H9 (cell line): ENCODE data around the gene GRM3. TPM values are rescaled to one million over a fixed set of nuclear protein-coding genes. Genes with fewer than 3 reads are reported as not detected.

Experiments
- DNase-seq: peaks from one replicate; pipeline ENCODE4 v3.0.0-alpha.2; 2017
- H2AFZ ChIP-seq: one replicate; pipeline ENCODE4 v1.6.1; 2013; ENCODE audit warnings: mild to moderate bottlenecking, low read length, control low read depth, moderate library complexity
- H2AK5ac ChIP-seq: 2 replicates; pipeline ENCODE4 v1.6.1; 2013; ENCODE audit warnings: low read length, control low read depth, mixed read lengths; ENCODE audit not compliant: insufficient read length
- H2BK120ac ChIP-seq: one replicate; pipeline ENCODE4 v1.6.1; 2013; ENCODE audit warnings: low read depth, mild to moderate bottlenecking, low read length, control low read depth, inconsistent platforms; ENCODE audit not compliant: poor library complexity, severe bottlenecking
- H2BK12ac ChIP-seq: 2 replicates; pipeline ENCODE4 v1.6.1; 2013; ENCODE audit warnings: low read length, control low read depth, mixed read lengths, low read depth; ENCODE audit not compliant: insufficient read length
- H2BK15ac ChIP-seq: 2 replicates; pipeline ENCODE4 v1.6.1; 2013; ENCODE audit warnings: low read depth, low read length, control low read depth
- H2BK20ac ChIP-seq: one replicate; pipeline ENCODE4 v1.6.1; 2013; ENCODE audit warnings: low read depth, mild to moderate bottlenecking, low read length, control low read depth, inconsistent platforms; ENCODE audit not compliant: poor library complexity, severe bottlenecking
- H2BK5ac ChIP-seq: 2 replicates; pipeline ENCODE4 v1.6.1; 2013; ENCODE audit warnings: low read length, control low read depth, mixed read lengths; ENCODE audit not compliant: insufficient read length
- H3K14ac ChIP-seq: 2 replicates; pipeline ENCODE4 v1.6.1; 2013; ENCODE audit warnings: low read length, control low read depth; ENCODE audit not compliant: insufficient read depth
- H3K18ac ChIP-seq: 2 replicates; pipeline ENCODE4 v1.6.1; 2013; ENCODE audit warnings: low read depth, mild to moderate bottlenecking, mixed read lengths, low read length, control low read depth; ENCODE audit not compliant: insufficient read length
- H3K23ac ChIP-seq: 2 replicates; pipeline ENCODE4 v1.6.1; 2013; ENCODE audit warnings: low read length, control low read depth, mixed read lengths, low read depth; ENCODE audit not compliant: insufficient read length
- H3K23me2 ChIP-seq: 2 replicates; pipeline ENCODE4 v1.6.1; 2013; ENCODE audit warnings: low read depth, mild to moderate bottlenecking, mixed read lengths, low read length, control low read depth; ENCODE audit not compliant: insufficient read length, poor library complexity, severe bottlenecking
- H3K27ac ChIP-seq: 2 replicates; pipeline ENCODE4 v1.5.1; 2013; ENCODE audit warnings: low read length, control low read depth, mixed read lengths, low read depth; ENCODE audit not compliant: insufficient read length
- H3K27me3 ChIP-seq: 2 replicates; pipeline ENCODE4 v1.6.1; 2013; ENCODE audit warnings: low read length, control low read depth, inconsistent platforms; ENCODE audit not compliant: insufficient read depth
- H3K4ac ChIP-seq: 2 replicates; pipeline ENCODE4 v1.6.1; 2013; ENCODE audit warnings: low read depth, mild to moderate bottlenecking, control low read depth, inconsistent platforms, low read length, moderate library complexity
- H3K4me1 ChIP-seq: 2 replicates; pipeline ENCODE4 v1.6.1; 2013; ENCODE audit warnings: low read length, control low read depth, inconsistent platforms; ENCODE audit not compliant: insufficient read depth
- H3K4me2 ChIP-seq: 2 replicates; pipeline ENCODE4 v1.6.1; 2013; ENCODE audit warnings: low read length, control low read depth, mixed read lengths; ENCODE audit not compliant: insufficient read length, insufficient read depth
- H3K56ac ChIP-seq: 2 replicates; pipeline ENCODE4 v1.6.1; 2013; ENCODE audit warnings: low read depth, mild to moderate bottlenecking, mixed read lengths, low read length, control low read depth; ENCODE audit not compliant: insufficient read length
- H3K79me1 ChIP-seq: 2 replicates; pipeline ENCODE4 v1.6.1; 2013; ENCODE audit warnings: low read depth, mild to moderate bottlenecking, moderate library complexity, low read length, control low read depth, inconsistent platforms; ENCODE audit not compliant: insufficient read depth, poor library complexity, severe bottlenecking
- H3K79me2 ChIP-seq: 2 replicates; pipeline ENCODE4 v1.6.1; 2013; ENCODE audit warnings: low read length, control low read depth, inconsistent platforms; ENCODE audit not compliant: insufficient read depth
- H3K9ac ChIP-seq: 2 replicates; pipeline ENCODE4 v1.6.1; 2013; ENCODE audit warnings: low read length, control low read depth, mixed read lengths; ENCODE audit not compliant: insufficient read length; ENCODE audit errors: extremely low read depth
- H3K9me3 ChIP-seq: one replicate; pipeline ENCODE4 v1.6.1; 2013; ENCODE audit warnings: low read depth, low read length, inconsistent platforms; ENCODE audit not compliant: control insufficient read depth
- H3T11ph ChIP-seq: one replicate; pipeline ENCODE4 v1.6.1; 2013; ENCODE audit warnings: mild to moderate bottlenecking, low read length, control low read depth, inconsistent platforms
- H4K20me1 ChIP-seq: one replicate; pipeline ENCODE4 v1.6.1; 2013; ENCODE audit not compliant: control insufficient read depth, insufficient read length, insufficient read depth
- H4K5ac ChIP-seq: 2 replicates; pipeline ENCODE4 v1.6.1; 2013; ENCODE audit warnings: low read depth, mild to moderate bottlenecking, mixed read lengths, low read length, control low read depth; ENCODE audit not compliant: insufficient read length
- H4K8ac ChIP-seq: replicated peaks from 2 replicates; pipeline ENCODE4 v1.6.1; 2013; ENCODE audit warnings: low read length, control low read depth, mixed read lengths, low read depth; ENCODE audit not compliant: insufficient read length
- H4K91ac ChIP-seq: 2 replicates; pipeline ENCODE4 v1.6.1; 2013; ENCODE audit warnings: low read depth, mild to moderate bottlenecking, moderate library complexity, mixed read lengths, low read length, control low read depth; ENCODE audit not compliant: insufficient read length
- H3K27ac Mint-ChIP-seq, 3 experiments: 2 replicates in 2 of 3; 3 replicates in 1 of 3; pipeline ENCODE4 v1.8.0; 2020 to 2021; ENCODE audit warnings: mixed read lengths in 3 of 3, mild to moderate bottlenecking in 1 of 3, moderate library complexity in 1 of 3
- H3K27me3 Mint-ChIP-seq: 2 replicates; pipeline ENCODE4 v1.8.0; 2021; ENCODE audit warnings: low read depth, mild to moderate bottlenecking, moderate library complexity, mixed read lengths
- H3K36me3 Mint-ChIP-seq, 3 experiments: 2 replicates in 2 of 3; 3 replicates in 1 of 3; pipeline ENCODE4 v1.8.0; 2020 to 2021; ENCODE audit warnings: low read depth in 3 of 3, mixed read lengths in 3 of 3; ENCODE audit not compliant: insufficient read depth in 1 of 3
- H3K4me1 Mint-ChIP-seq, 2 experiments: 2 replicates each; pipeline ENCODE4 v1.8.0; 2020; ENCODE audit warnings: mixed read lengths in 2 of 2
- H3K4me3 Mint-ChIP-seq, 2 experiments: 2 replicates in 1 of 2; 3 replicates in 1 of 2; pipeline ENCODE4 v1.8.0; 2020 to 2021; ENCODE audit warnings: mild to moderate bottlenecking in 2 of 2, mixed read lengths in 2 of 2, moderate library complexity in 1 of 2
- H3K9me3 Mint-ChIP-seq, 2 experiments: 2 replicates in 1 of 2; 3 replicates in 1 of 2; pipeline ENCODE4 v1.8.0; 2020; ENCODE audit warnings: mild to moderate bottlenecking in 2 of 2, mixed read lengths in 2 of 2, moderate library complexity in 1 of 2
- CTCF ChIP-seq: fragments of 200-600 bp; sonication (generic); conservative IDR thresholded peaks from 3 replicates; pipeline ENCODE4 v1.8.0; 2021; ENCODE audit warnings: antibody characterized with exemption, mild to moderate bottlenecking
- total RNA-seq: library from RNA; stranded (reverse); gene quantifications from 2 replicates; pipeline ENCODE4 v1.2.1, GENCODE V29; 2021

Gene GRM3
- total RNA-seq, 1 experiment from 2014 or later: 0.15 TPM

DNA sequence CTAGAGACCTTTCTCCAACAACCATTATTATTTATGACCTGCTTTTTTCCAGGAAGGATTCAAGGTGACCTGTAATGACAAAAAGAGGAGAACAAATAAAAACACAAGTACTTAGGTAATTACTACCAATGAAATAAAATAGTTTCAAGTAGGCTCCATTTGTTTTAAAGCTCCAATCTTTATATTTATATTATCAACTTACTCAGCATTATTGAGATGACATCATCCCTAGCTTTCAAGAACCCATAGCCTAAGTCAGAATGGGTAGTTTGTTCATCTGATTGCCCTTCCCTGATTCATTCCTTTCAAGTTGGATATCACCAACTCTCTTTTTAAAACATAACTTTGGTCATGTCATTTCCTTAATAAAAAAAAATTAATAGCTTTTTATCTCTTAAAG lies 131.5 kb downstream of the GRM3 start:
- no peak overlapping the region for H4K5ac ChIP-seq
- no peaks in the 10 kb centered on the region for H3K27me3 ChIP-seq
- H3K27ac Mint-ChIP-seq: no peak overlapping the region
- H2BK120ac ChIP-seq: no peak overlapping the region
- H3K27ac ChIP-seq: no peak overlapping the region
- no peaks in the 10 kb centered on the region for H3K79me2 ChIP-seq
- H3K56ac ChIP-seq: no peak overlapping the region
- no peaks in the 10 kb centered on the region for H4K20me1 ChIP-seq
- no peaks in the 10 kb centered on the region for H3K27me3 Mint-ChIP-seq
- H3K9me3 Mint-ChIP-seq: no peaks in the 10 kb centered on the region
- H3K79me1 ChIP-seq: no peaks in the 10 kb centered on the region
- no peaks in the 10 kb centered on the region for H3K36me3 Mint-ChIP-seq
- H4K91ac ChIP-seq: no peak overlapping the region
- no peak overlapping the region for H3K9ac ChIP-seq
- TF ChIP-seq CTCF: no peak
- no peak overlapping the region for H3K4me3 Mint-ChIP-seq
- no peak overlapping the region for H2AK5ac ChIP-seq
- no peak overlapping the region for H3T11ph ChIP-seq
- no peak overlapping the region for H2BK15ac ChIP-seq
- H3K4me1 Mint-ChIP-seq: no peaks in the 10 kb centered on the region; a peak in 1 of 4 replicates
- no peaks in the 10 kb centered on the region for H3K4me1 ChIP-seq
- no peak overlapping the region for H2BK20ac ChIP-seq
- DNase-seq: no peak
- no peak overlapping the region for H2BK12ac ChIP-seq
- H2AFZ ChIP-seq: no peak overlapping the region
- H4K8ac ChIP-seq: no peak overlapping the region
- no peaks in the 10 kb centered on the region for H3K9me3 ChIP-seq
- no peak overlapping the region for H2BK5ac ChIP-seq
- no peak overlapping the region for H3K14ac ChIP-seq
- no peak overlapping the region for H3K4ac ChIP-seq
- H3K23ac ChIP-seq: no peak overlapping the region
- H3K23me2 ChIP-seq: no peaks in the 10 kb centered on the region
- no peak overlapping the region for H3K4me2 ChIP-seq
- H3K18ac ChIP-seq: no peak overlapping the region
